T-helper 2 cell treated with Interferon-gamma antibody and Interleukin-4, amounts not matched to agents 5 μg/mL and 100 μg/mL, for 36 hours (primary cell): Measurements from ENCODE around the gene THAP8.

Experiments
- DNase-seq: peaks from one replicate; pipeline ENCODE4 v3.0.0; 2021; ENCODE audit warnings: low spot score
- H3K27ac Mint-ChIP-seq: one replicate; pipeline ENCODE4 v1.8.0; 2021; ENCODE audit warnings: mild to moderate bottlenecking, mixed read lengths
- H3K27me3 Mint-ChIP-seq: one replicate; pipeline ENCODE4 v1.8.0; 2021; ENCODE audit warnings: low read depth, mixed read lengths
- H3K36me3 Mint-ChIP-seq: one replicate; pipeline ENCODE4 v1.8.0; 2021; ENCODE audit warnings: low read depth, mixed read lengths
- H3K4me1 Mint-ChIP-seq: one replicate; pipeline ENCODE4 v1.8.0; 2021; ENCODE audit warnings: low read depth, mixed read lengths
- H3K4me3 Mint-ChIP-seq: one replicate; pipeline ENCODE4 v1.8.0; 2022; ENCODE audit warnings: mild to moderate bottlenecking, moderate library complexity, mixed read lengths
- H3K9me3 Mint-ChIP-seq: one replicate; pipeline ENCODE4 v1.8.0; 2021; ENCODE audit warnings: mixed read lengths

The THAP8 gene

GRCh38 chr19:36054119-36054732 lies at the start of gene THAP8:
Gene THAP8, minus strand, starts transcription at chr19:36054285. Its CDS starts 68 bp downstream, at chr19:36054217.
- no peaks in the 10 kb centered on the region for H3K27me3 Mint-ChIP-seq
- H3K9me3 Mint-ChIP-seq: no peaks in the 10 kb centered on the region
- peak within 1 kb of the TSS; percentile 94 for H3K4me3 Mint-ChIP-seq
- peak; percentile 99 for DNase-seq
- peaks cover 28% of the 10 kb centered on the region for H3K4me1 Mint-ChIP-seq
- peaks cover 13% of the 10 kb centered on the region for H3K36me3 Mint-ChIP-seq
- H3K27ac Mint-ChIP-seq: peak within 1 kb of the TSS; percentile 96

- Mint-ChIP-seq H3K4me1 (no peaks in the 10 kb centered on the region), H3K27ac (no peak overlapping the region), H3K27me3 (no peaks in the 10 kb centered on the region), H3K36me3 (peaks cover 34% of the 10 kb centered on the region), H3K9me3 (no peaks in the 10 kb centered on the region), H3K4me3 (no peak overlapping the region)
- no peak for DNase-seq
Measured at GRCh38 chr19:36103040-36103626, 49.0 kb upstream of the THAP8 start.

GRCh38 chr19:36101550-36102327 lies 47.7 kb upstream of the THAP8 start:
- Mint-ChIP-seq H3K4me1 (no peaks in the 10 kb centered on the region), H3K27me3 (no peaks in the 10 kb centered on the region), H3K9me3 (no peaks in the 10 kb centered on the region), H3K36me3 (peaks cover 36% of the 10 kb centered on the region), H3K27ac (no peak overlapping the region), H3K4me3 (no peak overlapping the region)
- DNase-seq: no peak

- Mint-ChIP-seq H3K36me3 (peaks cover 33% of the 10 kb centered on the region), H3K27ac (no peak overlapping the region), H3K9me3 (no peaks in the 10 kb centered on the region), H3K4me3 (no peak overlapping the region), H3K27me3 (no peaks in the 10 kb centered on the region), H3K4me1 (no peaks in the 10 kb centered on the region)
- no peak for DNase-seq
Measured at GRCh38 chr19:36100476-36100875, 46.4 kb upstream of the THAP8 start.

- H3K36me3 Mint-ChIP-seq: peaks cover 34% of the 10 kb centered on the region
- no peaks in the 10 kb centered on the region for H3K9me3 Mint-ChIP-seq
- H3K27ac Mint-ChIP-seq: no peak overlapping the region
- H3K4me1 Mint-ChIP-seq: no peaks in the 10 kb centered on the region
- no peak for DNase-seq
- H3K4me3 Mint-ChIP-seq: no peak overlapping the region
- H3K27me3 Mint-ChIP-seq: no peaks in the 10 kb centered on the region
Measured at GRCh38 chr19:36099166-36099785, 45.2 kb upstream of the THAP8 start.

GRCh38 chr19:36097036-36097435 lies 43.0 kb upstream of the THAP8 start:
- no peak for DNase-seq
- Mint-ChIP-seq H3K4me1 (peaks cover 2% of the 10 kb centered on the region), H3K36me3 (peaks cover 30% of the 10 kb centered on the region), H3K4me3 (no peak overlapping the region), H3K9me3 (no peaks in the 10 kb centered on the region), H3K27ac (no peak overlapping the region), H3K27me3 (no peaks in the 10 kb centered on the region)

- Mint-ChIP-seq H3K27ac (peak overlapping the region; percentile 70), H3K36me3 (peaks cover 43% of the 10 kb centered on the region), H3K4me3 (no peak overlapping the region), H3K9me3 (no peaks in the 10 kb centered on the region), H3K27me3 (no peaks in the 10 kb centered on the region), H3K4me1 (peaks cover 2% of the 10 kb centered on the region)
- no peak for DNase-seq
Measured at GRCh38 chr19:36093687-36094086, 39.6 kb upstream of the THAP8 start.

GRCh38 chr19:36093146-36093662 lies 39.1 kb upstream of the THAP8 start:
- Mint-ChIP-seq H3K4me3 (no peak overlapping the region), H3K4me1 (peaks cover 2% of the 10 kb centered on the region)

GRCh38 chr19:36092566-36092965 lies 38.5 kb upstream of the THAP8 start:
- no peaks in the 10 kb centered on the region for H3K27me3 Mint-ChIP-seq
- peak overlapping the region; percentile 57 for H3K27ac Mint-ChIP-seq
- H3K36me3 Mint-ChIP-seq: peaks cover 45% of the 10 kb centered on the region
- H3K4me1 Mint-ChIP-seq: peaks cover 2% of the 10 kb centered on the region
- H3K4me3 Mint-ChIP-seq: no peak overlapping the region
- no peak for DNase-seq
- H3K9me3 Mint-ChIP-seq: no peaks in the 10 kb centered on the region

More at GRCh38 chr19:36093146-36093662, 39.1 kb upstream of the THAP8 start:
- H3K27ac Mint-ChIP-seq: peak overlapping the region; percentile 70
- no peaks in the 10 kb centered on the region for H3K27me3 Mint-ChIP-seq
- H3K36me3 Mint-ChIP-seq: peaks cover 42% of the 10 kb centered on the region
- no peaks in the 10 kb centered on the region for H3K9me3 Mint-ChIP-seq
- DNase-seq: no peak

GRCh38 chr19:36090910-36091695 lies 37.0 kb upstream of the THAP8 start:
- Mint-ChIP-seq H3K27ac (no peak overlapping the region), H3K27me3 (no peaks in the 10 kb centered on the region), H3K4me1 (peaks cover 2% of the 10 kb centered on the region), H3K9me3 (no peaks in the 10 kb centered on the region), H3K4me3 (no peak overlapping the region), H3K36me3 (peaks cover 42% of the 10 kb centered on the region)
- DNase-seq: no peak

- no peak for DNase-seq
- Mint-ChIP-seq H3K27me3 (no peaks in the 10 kb centered on the region), H3K27ac (no peak overlapping the region), H3K9me3 (no peaks in the 10 kb centered on the region), H3K4me3 (no peak overlapping the region), H3K4me1 (peaks cover 2% of the 10 kb centered on the region), H3K36me3 (peaks cover 46% of the 10 kb centered on the region)
Measured at GRCh38 chr19:36089847-36090246, 35.8 kb upstream of the THAP8 start.

GRCh38 chr19:36086326-36086725 lies 32.2 kb upstream of the THAP8 start:
- Mint-ChIP-seq H3K27ac (no peak overlapping the region), H3K9me3 (no peaks in the 10 kb centered on the region)

GRCh38 chr19:36084231-36085009 lies 30.3 kb upstream of the THAP8 start:
- H3K36me3 Mint-ChIP-seq: peaks cover 55% of the 10 kb centered on the region
- no peaks in the 10 kb centered on the region for H3K27me3 Mint-ChIP-seq
- H3K9me3 Mint-ChIP-seq: no peaks in the 10 kb centered on the region
- no peak for DNase-seq
- no peaks in the 10 kb centered on the region for H3K4me1 Mint-ChIP-seq
- no peak overlapping the region for H3K4me3 Mint-ChIP-seq
- no peak overlapping the region for H3K27ac Mint-ChIP-seq

More at GRCh38 chr19:36086326-36086725, 32.2 kb upstream of the THAP8 start:
- Mint-ChIP-seq H3K36me3 (peaks cover 51% of the 10 kb centered on the region), H3K4me1 (no peaks in the 10 kb centered on the region), H3K4me3 (no peak overlapping the region), H3K27me3 (no peaks in the 10 kb centered on the region)
- no peak for DNase-seq
